NCI-H82 treated with DMSO at 0.1 percent for 48 hours (cell line): Measurements from ENCODE around the gene INPP5A.

ENCODE experiments used
- DNase-seq: peaks from one replicate; lab custom pipeline; 2025; ENCODE audit not compliant: unreplicated experiment; lab: John Stamatoyannopoulos, UW

The INPP5A gene

DNA sequence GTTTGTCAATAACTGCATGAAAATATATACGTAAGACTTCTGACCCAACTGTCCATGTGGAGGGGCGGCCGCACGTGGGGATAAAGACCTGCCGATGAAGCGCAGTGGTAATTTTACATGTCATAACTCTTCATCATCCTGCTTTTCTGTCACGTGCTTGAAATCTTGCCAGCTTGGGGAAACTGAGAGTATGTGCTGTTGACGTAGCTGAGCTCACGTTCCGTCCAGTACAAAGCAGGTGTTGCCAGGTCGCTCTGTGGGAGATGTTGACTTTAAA lies 105.1 kb downstream of the INPP5A start:
- no peak for DNase-seq

DNA sequence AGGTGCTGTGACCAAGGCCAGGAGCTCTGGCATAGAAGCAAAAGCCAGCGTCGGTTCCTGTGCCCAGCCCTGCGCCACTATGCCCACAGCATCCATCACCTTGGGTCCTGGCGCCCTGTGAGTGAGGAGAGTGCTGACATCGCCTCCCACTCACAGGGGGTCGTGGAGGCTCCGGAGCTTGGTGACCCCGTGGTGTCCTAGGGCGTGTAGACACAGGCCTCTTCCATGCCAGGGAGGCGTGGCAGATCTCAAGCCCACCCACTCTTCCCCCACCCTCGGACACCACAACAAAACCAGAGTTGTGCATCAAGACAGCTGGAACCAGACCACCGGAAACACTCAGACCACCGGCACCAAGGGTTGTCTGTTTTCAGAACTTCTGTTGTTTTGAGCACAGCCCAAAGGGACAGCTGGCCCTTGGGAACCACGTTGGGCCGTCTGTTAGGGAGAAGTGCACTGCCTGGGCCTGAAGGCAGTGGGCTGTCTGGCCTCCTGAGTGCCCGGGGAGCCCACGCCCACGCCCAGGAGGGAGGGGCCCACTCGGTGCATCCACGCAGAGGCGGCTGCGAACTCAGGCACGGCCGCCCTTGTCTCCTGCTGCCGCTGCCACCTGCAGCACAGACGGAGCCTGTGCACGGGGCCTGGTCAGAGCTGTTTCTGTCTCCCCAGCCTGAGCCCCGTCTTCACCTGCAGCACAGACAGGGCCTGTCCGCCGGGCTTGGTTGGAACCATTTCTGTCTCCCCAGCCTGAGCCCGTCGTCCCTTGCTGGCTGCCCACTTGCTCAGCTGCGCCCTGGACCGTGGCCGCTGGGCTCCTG lies 106.3 kb downstream of the INPP5A start:
- no peak for DNase-seq

DNA sequence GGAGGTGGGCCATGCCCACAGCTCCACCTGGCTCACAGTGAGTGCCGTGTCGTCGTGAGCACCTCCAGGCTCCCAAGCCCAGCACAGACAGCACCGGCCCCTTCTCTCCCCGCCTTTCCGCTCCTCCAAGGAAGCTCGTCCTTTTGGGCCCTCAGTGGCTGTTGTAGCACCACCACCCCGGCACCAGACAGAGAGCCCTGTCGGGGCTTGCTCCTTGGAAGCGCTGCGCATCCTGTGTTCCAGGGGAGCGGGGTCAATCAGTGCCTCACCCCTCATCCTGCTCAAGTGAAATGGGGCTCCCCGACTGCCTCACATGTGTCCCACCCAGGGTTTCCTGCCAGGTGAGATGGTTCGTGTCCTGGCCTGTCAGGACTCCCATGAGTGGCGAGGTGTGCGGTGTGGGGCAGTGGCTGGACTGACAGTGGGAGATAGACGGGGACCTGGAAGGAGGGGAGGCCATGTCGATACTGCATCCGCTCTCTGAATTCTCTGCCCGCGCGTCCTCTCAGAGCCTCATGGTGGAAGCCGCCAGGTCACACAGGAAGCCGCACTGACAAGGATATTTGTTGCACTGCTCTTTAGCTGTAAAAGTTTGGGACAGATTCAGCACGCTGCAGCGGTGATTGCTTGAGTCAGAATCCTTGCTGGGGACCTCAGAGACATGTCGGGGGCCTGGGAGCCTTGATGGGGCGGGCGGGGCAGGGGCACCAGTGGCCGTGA lies 107.1 kb downstream of the INPP5A start:
- no peak for DNase-seq

DNA sequence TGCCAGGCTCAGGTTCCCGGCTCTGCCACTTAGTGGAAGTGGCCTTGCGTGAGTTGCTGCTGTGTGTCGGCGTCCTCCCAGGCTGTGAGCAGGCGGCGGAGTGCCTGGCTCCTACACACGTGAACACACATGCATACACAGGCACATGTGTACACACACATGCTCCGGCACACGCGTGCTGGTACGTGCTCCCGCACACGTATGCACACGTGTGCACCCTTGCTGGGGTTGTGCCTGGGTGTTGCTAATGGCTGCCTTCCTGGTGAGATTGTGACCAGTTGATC lies 107.6 kb downstream of the INPP5A start:
- no peak for DNase-seq

DNA sequence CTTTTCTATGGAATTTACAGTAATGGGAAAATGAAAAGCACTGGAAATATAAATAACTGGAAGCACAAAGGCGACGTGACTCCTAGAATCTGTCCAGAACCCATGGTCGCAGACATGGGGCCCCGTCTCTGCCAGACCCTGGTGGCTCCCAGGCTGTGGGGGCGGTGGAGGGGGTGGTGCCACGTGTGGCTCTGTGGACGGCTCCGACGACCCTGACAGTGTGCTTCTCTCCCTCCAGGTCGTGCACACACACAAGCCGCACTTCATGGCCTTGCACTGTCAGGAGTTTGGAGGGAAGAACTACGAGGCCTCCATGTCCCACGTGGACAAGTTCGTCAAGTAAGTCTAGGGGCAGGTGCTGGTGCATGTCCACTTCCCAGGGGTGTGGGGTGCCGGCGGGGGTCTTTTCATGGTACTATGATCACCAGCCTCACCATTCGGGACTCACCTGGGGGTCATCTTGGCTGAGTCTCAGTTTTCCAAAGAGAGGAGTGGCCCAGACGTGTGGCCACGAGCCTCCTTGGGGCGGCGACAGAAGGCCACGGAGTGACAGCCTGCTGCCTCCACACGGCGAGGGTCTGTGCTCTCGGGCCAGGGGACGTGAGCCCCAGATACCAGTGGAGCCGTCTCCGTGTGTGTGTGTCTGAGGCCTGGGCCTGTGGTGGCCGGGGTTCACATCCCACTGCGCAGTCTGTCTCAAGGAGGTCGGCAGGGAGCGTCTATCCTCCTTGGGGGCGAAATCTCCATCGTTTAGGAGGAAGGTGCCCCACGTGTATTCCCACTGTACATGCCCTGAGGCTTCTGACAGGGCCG lies 108.2 kb downstream of the INPP5A start:
- no peak for DNase-seq

DNA sequence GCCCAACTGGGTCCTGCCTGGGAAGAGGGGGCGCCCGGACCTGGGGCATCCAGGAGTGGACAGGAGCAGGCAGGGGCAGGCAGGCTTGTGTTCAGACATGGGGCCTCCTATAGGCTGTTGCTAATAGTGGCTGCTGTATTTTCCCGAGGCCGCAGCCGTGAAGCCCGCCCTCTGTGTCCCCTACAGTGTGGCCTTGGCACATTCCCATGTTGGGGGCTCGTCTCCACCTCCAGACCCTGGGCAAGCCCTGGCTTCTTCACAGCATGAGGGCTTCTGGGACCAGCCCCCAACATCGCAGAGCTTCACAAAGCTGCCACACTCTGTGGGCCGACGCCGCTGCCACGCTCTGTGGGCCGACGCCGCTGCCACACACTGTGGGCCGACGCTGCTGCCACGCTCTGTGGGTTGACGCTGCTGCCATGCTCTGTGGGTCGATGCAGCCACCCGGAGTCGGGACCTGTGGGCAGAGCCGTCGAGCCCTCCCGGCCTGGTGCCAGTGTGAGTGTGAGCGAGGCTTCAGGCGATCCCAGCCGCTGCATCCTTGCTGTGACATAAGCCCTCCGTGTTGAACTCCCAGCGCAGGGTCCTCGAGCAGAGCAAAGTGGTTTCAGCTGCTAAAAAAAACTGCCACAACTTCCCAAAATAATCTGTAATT lies 109.0 kb downstream of the INPP5A start:
- DNase-seq = no peak

DNA sequence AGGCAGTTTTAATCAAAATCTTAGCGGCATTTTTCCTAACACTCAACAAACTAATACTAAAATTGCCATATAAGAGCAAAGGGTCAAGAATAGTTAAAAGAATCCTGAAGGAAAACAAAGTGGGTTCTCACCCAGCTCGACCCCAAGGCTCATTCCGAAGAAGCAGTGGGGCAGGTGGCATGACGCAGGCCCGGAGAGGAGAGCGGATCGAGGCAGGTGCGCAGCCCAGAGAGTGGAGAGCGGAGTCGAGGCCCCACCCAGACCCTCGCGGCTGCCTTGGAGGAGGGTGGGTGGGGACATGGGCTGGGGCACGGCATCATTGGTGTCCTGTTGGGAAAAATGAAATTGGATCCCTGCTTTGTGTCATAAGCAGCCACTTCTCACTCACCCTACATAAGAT lies 109.8 kb downstream of the INPP5A start:
- no peak for DNase-seq

DNA sequence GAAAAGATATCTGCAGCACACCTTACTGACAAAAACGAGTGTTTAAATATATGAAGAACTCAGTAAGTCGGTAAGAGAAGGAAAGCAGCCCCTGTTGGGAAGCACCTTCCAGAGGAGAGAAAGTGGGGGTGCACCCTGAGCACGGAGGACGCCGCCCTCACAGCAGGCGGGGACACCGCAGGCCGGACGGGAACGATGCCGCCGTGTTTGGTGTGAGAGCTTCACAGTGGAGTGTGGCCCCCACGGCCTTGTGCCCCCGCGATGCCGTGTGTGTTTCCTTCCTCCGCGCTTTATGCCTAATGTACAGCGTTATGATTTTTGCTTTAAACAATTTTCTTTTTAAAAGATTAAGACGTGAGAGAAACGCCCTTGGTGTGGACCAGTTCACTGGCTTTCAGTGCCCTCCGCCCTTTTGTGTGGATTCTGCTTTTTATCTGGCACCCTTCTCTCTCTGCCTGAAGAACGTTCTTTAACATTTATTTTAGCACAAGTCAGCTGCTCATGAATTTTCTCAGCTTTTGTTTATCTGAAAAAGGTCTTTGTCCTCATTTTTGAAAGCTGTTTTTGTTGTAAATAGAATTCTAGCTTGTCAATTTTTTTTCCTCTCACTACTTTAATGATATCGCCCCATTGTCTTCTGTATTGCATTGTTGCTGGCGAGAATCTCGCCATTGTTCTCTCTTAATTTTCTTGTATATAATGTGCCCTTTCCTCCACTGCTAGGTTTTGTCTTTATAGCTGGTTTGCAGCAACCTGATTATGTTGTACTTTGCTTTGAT lies 110.7 kb downstream of the INPP5A start:
- no peak for DNase-seq

DNA sequence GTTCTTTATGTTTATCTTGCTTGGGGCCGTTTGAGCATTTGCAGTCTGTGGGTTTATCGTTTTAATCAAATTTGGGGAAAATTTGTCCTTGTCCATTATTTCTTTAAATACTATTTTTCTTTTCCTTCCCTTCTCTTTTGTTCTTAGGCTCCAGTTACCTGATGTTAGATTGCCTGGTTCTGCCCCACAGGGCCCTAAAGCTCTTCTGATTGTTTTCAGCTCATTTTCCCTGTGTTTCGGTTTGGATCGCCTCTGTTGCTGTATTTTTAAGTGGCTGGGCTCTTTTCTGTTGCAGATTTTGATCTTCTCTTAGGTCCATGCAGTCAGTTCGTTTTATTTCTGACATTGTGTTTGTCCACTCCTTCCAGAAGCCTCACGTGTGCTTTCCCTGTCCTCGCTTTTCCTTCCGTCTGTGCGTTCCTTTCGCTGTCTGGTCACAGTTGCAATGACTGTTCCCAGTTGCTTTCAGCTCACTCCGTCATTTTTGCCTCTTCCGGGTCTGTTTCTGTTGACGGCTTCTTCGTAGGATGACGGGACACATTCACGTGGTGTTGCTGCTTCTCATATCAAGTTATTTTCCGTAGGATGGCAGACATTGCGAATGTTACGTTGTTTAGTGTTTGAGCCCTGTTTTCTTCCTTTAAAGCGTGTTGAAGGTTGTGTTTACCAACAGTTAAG lies 111.4 kb downstream of the INPP5A start:
- DNase-seq = no peak

DNA sequence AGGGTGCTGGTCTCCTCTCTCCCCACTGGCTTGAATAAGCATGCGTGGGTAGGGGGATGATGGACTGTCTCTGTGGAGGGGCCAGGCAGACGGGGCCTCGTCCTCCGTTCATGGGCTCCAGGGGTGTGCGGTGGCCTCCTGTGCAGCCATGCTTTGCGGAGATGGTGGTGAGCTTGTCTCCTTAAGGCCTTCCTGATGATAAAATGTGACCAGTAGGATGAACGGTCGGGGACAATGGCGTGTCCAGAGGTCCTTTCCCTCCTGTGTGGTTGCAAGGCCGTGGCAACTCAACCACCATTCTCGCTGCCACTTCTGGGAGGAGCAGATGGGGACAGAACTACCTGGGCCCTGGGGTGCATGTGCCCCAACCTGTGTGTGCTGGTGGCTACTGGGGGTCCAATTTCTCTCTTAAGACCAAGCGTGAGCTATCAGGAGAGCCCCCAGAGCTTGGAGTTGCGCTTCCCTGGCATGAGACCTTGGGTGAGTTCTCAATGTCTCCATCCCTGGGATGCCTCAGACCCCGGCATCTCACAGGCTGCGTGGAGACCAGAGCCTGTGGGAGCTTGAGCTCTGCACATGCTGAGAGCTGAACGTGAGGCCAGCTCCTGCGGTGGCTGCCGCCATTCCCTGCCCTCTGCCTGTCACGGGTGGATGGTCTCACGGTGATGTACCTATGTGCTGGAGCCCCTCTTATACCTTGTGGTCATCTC lies 112.2 kb downstream of the INPP5A start:
- no peak for DNase-seq

DNA sequence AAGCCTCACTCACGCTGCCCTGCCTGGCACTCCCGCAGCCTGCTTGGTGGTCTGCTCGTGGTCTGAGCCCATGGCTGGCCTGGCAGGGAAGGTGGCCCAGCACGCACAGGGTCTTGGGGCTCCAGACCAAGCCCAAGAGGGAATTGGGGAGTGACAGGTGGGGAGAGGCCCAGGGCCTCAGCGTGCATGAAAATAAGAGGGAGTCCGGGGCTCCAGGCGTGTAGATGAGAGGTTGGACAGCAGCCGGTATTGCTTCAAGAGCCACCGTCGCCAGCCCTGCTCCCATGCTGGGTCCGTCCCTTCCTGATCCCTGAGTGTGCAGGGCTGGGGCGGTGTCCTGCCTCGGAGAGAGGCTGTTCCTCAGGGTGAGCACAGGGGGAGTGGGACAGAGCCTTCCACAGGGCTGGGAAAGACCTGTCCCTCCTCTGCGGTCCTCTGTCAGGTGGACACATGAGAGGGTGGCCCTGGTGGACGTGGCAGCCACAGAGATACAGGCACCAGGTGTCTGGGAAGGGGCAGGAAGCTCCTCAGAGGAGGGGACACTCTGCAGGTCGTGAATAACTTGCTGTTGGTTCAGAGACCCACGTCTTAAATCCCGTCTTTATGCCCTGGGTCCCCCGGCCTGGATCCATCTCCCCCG lies 113.1 kb downstream of the INPP5A start:
- no peak for DNase-seq

DNA sequence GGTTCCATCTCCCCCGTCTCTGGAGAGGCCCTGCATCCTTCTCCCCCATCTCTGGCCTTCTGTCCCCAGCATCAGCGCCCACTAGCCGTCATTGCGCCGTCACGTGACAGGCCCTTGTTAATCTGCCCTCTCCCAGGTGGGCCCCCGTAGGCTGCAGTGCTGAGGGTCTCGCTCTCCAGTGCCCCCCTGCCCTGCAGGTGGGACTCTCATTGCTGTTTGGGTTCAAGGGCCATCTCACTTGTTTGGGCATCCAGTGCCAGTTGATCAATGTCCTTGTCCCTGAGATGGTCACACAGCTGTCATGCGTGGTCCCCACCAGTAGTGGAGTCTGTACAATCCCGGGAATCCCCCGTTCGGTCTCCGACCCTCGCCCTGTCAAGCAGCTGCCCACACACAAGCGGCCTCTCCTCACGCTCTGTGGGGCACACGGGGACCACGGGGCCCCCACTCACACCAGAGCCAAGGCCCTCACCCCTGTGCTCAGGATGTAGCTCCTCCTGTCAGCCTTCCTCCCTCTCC lies 114.0 kb downstream of the INPP5A start:
- no peak for DNase-seq

DNA sequence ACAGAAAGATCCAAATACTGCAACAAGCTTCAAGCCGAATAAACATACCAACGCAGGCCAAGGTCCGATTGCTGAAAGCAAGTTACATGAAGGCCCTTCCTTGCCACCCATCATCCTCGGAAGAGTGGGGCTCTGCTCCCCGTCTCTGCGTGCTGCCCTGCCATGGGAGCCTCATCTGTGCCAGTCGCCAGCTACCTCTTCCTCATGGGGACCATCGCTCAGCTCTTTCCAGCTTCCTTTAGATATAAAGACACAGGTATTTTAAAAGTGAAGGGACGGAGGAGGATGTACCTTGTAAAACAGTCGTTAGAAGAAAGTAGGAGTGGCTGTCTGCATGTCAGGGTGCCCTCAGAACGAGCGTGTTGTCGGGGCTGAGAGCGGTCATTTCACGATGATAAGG lies 114.9 kb downstream of the INPP5A start:
- no peak for DNase-seq

DNA sequence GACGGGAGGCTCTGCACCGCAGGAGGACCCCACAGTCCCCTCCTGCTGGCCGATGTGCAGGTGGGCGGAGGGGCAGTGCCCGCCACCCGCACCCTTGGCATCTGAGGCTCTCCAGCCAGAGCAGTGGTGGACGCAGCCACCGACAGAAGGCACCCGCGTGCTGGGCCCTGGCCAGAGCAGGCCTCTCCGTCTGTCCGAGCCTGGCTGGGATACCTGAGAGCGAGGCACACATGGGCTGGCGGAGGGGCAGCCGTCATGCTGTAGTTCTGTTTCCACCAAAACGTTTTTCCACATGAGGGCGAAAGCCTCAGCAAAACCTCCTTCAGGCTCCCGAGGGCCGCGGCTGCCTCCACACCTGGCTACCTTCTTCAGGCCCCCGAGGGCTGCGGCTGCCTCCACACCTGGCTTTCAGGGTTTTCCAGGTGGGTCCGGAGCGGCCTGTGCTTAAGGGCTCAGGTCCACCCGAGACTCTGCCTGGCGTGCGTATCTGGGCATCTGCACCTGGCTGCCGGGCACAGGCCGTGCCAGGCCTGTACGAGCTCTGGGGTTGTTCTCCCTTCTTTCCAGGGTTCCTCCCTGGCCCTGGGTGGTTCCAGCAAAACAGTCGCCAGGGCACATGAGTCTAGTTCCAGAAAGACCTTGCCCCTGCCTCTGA lies 115.5 kb downstream of the INPP5A start:
- DNase-seq = no peak

DNA sequence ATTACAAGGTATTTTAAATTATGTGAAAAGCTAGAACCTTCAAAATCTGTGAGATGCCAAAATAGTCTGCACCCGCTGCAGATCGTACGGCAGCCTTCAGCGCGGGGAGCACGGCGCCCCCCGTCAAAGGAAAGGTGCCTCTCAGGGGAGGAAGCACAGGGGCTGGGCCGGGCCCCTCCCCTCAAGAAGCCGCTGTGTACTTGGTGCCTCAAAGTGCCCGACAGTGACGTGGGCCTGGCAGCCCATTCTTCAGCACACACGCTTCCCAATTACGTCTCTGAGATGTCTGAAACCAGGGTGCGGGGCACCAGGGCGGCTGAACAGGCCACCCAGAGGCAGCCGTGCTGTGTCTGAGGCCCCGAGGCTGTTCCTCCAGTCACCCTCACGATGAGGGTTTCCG lies 116.1 kb downstream of the INPP5A start:
- no peak for DNase-seq

DNA sequence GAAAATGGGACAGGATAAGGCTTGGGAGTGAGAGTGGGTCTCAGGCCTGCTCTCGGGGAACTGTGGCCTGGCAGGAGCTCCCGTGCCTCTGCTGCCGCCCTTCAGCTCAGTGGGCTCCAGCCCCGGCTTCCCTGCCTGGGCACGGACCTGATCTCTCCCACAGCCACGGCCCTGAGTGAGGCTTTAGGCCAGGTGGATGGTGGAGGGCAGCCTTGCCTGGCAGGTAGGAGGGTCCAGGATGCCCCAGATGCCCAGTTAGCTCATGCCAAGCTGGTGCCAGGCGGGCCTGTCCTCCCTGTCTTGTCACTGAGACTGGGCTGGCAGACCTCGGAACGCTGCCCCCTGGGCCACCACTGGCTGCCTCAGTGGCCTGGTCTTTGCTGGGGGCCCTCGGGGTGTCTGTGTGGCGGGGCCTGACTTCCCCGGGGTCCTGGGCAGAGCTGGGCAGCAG lies 116.6 kb downstream of the INPP5A start:
- DNase-seq = no peak

DNA sequence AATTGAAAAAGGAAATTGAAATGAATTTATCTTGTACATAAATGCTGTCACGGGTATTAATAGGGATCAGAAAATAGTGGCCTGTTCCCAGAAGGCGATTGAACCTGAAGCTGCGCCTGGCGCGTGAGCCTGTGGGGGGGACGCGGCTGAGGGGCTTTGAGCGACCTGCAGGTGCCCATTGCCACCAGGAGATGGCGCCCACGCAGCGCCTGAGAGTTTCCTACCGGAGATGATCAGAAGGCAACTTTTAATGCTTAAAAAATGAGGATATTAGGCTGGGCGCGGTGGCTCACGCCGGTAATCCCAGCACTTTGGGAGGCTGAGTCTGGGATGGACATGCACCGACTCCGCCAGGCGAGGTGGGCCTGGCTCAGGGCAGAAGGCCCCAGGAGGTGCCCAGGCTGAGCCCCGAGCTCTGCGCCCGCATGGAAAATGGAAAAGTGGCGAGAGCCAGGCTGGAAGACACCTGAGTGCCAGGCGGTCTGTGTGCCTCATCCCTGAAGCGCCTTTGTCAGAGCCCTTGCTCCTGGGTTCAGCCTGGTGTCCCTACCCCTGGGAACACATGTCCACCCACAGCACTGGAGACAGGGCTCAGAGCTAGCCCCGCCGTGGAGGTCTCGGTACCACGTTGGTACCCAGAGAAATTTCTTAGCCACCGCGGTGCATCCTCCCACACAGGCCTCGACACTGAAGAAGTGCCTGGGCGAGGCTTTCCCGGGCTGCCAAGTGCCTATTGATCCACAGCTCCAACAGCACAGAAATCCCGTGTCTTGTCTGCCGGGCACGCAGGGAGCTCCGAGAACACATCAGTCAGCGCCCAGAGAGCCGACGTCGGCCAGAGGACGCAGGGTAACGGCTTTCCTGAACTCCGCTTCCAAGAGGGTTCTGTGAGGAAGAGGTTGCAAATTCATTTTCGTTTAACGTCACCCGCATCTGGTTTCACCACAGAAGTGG lies 117.4 kb downstream of the INPP5A start:
- no peak for DNase-seq
